GM23338 (cell line): ENCODE measurements around the gene KYAT1.

Experiments
- CREB1 ChIP-seq: fragments of 250-450 bp; sonication (Bioruptor Pico); IDR thresholded peaks from 2 replicates; pipeline ENCODE4 v1.5.0; 2020; ENCODE audit warnings: low read depth, mild to moderate bottlenecking, moderate library complexity
- CTCF ChIP-seq, 2 experiments: fragments of 200-600 bp in 1 of 2; sonication (generic) in 1 of 2; conservative IDR thresholded peaks; 2 replicates each; pipeline versions ENCODE4 v1.5.1 to v1.6.1; 2016 to 2017; ENCODE audit warnings: antibody characterized with exemption in 2 of 2, low read depth in 2 of 2, mild to moderate bottlenecking in 2 of 2, moderate library complexity in 1 of 2
- EZH2 ChIP-seq: fragments of 200-600 bp; sonication (generic); IDR thresholded peaks from one replicate; pipeline ENCODE4 v1.8.0; 2017; ENCODE audit warnings: antibody characterized with exemption, mild to moderate bottlenecking, low read depth; ENCODE audit not compliant: unreplicated experiment
- JUNB ChIP-seq: IDR thresholded peaks from one replicate; pipeline ENCODE4 v1.6.1; 2016; ENCODE audit warnings: antibody characterized with exemption; ENCODE audit not compliant: unreplicated experiment
- POLR2AphosphoS5 ChIP-seq: IDR thresholded peaks from 2 replicates; pipeline ENCODE4 v1.6.1; 2016; ENCODE audit warnings: antibody characterized with exemption, low read depth
- REST ChIP-seq: IDR thresholded peaks from one replicate; pipeline ENCODE4 v1.6.1; 2018; ENCODE audit warnings: antibody characterized with exemption; ENCODE audit not compliant: unreplicated experiment

GRCh38 chr9:128847803-128848202 lies 33.9 kb downstream of the KYAT1 start:
- TF ChIP-seq CTCF (conservative IDR thresholded peaks at IDR 0.05; ENCODE audit: low read depth in 2 of 2) (no peak), POLR2AphosphoS5 (no peak), EZH2 (no peak), REST (no peak), JUNB (no peak), CREB1 (CRISPR knock-in tag) (no peak)
